Measurements from ENCODE around the gene C10orf53. TPM values are rescaled to one million over a fixed set of nuclear protein-coding genes. Genes with fewer than 3 reads are reported as not detected.
"Not testable (repeated sequence)": the region's sequence is repeated elsewhere in the genome, so short reads cannot be mapped to it uniquely, and the experiment has no call there.

Gene C10orf53
- total and polyA plus RNA-seq, 12 donors = not detected

DNA sequence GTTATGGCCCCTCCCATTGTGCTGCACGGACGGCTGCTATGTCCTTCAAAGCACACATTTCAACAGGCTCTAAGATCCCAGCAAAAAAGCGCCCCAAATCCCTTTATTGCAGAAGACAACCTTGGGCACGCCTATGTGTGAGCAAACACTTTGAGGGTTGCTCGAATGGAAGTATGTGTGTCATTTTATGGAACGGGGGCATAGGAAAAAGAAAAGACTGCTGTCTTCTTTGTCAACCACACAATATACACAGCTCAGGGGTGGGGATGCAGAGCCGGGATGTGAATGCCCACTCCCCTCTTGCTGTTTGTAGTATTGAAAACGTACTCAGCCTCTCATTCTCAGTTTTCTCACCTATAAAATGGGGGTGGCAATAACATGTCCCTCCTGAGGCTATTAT is 32.0 kb downstream of the C10orf53 start:
- WGBS, 2 donors = 61 to 64% methylated on average over 8 of the region's 8 CpGs
- DNase-seq (no peak), ATAC-seq (no peak)
- intact Hi-C loops (cut with DNase I) = no loop called here
- peaks cover 0 to 17% (median 0%) of the 10 kb centered on the region in 7 donors for H3K27me3 ChIP-seq
- H3K27ac ChIP-seq = no peak overlapping the region
- TF ChIP-seq, protein P1, sequence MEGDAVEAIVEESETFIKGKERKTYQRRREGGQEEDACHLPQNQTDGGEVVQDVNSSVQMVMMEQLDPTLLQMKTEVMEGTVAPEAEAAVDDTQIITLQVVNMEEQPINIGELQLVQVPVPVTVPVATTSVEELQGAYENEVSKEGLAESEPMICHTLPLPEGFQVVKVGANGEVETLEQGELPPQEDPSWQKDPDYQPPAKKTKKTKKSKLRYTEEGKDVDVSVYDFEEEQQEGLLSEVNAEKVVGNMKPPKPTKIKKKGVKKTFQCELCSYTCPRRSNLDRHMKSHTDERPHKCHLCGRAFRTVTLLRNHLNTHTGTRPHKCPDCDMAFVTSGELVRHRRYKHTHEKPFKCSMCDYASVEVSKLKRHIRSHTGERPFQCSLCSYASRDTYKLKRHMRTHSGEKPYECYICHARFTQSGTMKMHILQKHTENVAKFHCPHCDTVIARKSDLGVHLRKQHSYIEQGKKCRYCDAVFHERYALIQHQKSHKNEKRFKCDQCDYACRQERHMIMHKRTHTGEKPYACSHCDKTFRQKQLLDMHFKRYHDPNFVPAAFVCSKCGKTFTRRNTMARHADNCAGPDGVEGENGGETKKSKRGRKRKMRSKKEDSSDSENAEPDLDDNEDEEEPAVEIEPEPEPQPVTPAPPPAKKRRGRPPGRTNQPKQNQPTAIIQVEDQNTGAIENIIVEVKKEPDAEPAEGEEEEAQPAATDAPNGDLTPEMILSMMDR (IDR thresholded peaks at IDR 0.05) = no peak
- peaks cover 0 to 17% (median 0%) of the 10 kb centered on the region in 11 donors for H3K9me3 ChIP-seq
- no peaks in the 10 kb centered on the region for H3K4me1 ChIP-seq
- no peak overlapping the region for H3K4me3 ChIP-seq
- no peaks in the 10 kb centered on the region for H3K36me3 ChIP-seq

DNA sequence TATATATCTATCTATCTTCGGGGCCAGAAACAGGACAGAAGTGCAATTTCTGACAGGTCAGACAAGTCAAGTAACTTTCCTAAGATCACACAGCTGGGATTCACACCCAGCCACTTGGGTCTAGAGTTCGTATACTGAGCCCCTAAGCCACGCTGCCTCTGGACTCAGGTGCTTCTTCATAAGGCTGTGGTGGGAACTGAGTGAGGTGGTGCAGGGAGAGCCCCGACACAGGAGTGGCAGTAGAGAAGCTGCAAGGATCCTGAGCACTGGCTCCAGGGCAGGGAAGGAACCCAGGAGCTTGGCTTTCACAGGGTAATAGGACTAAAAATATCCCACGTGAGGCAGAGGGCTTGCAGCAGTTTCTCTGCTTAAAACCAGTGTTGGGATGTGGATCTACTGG is 33.8 kb downstream of the C10orf53 start:
- TF ChIP-seq, protein P1 (IDR thresholded peaks at IDR 0.05) = no peak
- DNase-seq (no peak), ATAC-seq (no peak)
- peaks cover 0 to 17% (median 0%) of the 10 kb centered on the region in 11 donors for H3K9me3 ChIP-seq
- H3K4me1 ChIP-seq = no peaks in the 10 kb centered on the region
- no peaks in the 10 kb centered on the region for H3K36me3 ChIP-seq
- intact Hi-C loops (cut with DNase I) = no loop called here
- H3K27ac ChIP-seq = no peak overlapping the region
- H3K27me3 ChIP-seq = peaks cover 0 to 17% (median 0%) of the 10 kb centered on the region in 7 donors
- WGBS, 2 donors = 72 to 77% methylated on average over 5 of the region's 5 CpGs
- H3K4me3 ChIP-seq = no peak overlapping the region

DNA sequence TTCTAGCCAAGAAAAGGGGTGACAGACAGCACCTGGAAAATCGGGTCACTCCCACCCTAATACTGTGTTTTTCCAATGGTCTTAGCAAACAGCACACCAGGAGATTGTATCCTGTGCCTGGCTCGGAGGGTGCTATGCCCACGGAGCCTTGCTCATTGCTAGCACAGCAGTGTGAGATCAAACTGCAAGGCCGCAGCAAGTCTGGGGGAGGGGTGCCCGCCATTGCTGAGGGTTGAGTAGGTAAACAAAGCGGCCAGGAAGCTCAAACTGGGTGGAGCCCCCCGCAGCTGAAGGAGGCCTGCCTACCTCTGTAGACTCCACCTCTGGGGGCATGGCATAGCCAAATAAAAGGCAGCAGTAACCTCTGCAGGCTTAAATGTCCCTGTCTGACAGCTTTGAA is 35.7 kb downstream of the C10orf53 start:
- intact Hi-C loops (cut with DNase I); H3K4me3 ChIP-seq; H3K4me1 ChIP-seq; H3K27ac ChIP-seq; H3K36me3 ChIP-seq; DNase-seq; ATAC-seq: not testable (repeated sequence)
- WGBS, 2 donors = 87 to 88% methylated on average over 7 of the region's 7 CpGs
- peaks cover 0 to 17% (median 0%) of the 10 kb centered on the region in 11 donors for H3K9me3 ChIP-seq
- H3K27me3 ChIP-seq = peaks cover 0 to 14% (median 0%) of the 10 kb centered on the region in 7 donors

DNA sequence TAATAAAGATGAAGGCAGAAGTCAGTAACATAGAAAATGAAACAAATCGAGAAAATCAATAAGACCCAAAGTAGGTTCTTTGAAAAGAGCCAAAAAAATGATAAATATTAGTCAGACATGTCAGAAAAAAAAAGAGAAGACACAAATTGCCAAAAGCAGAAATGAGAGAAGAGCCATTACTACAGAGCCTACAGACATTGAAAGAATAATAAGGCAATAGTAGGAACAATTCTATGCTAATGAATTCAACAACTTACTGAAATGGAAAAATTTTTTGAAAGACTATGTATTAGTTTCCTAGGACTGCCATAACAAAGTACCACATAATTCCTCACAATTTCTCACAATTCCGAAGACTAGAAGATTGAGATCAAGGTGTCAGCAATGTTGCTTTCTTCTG is 47.1 kb downstream of the C10orf53 start:
- 64 to 69% methylated on average over 2 of the region's 2 CpGs for WGBS, 2 donors
- intact Hi-C loops (cut with DNase I) = no loop called here
- H3K27me3 ChIP-seq = no peaks in the 10 kb centered on the region
- H3K36me3 ChIP-seq = no peaks in the 10 kb centered on the region
- peaks cover 0 to 44% (median 16%) of the 10 kb centered on the region in 11 donors for H3K9me3 ChIP-seq
- no peak overlapping the region for H3K4me3 ChIP-seq
- H3K4me1 ChIP-seq = no peaks in the 10 kb centered on the region
- no peak for DNase-seq
- no peak overlapping the region for H3K27ac ChIP-seq
- ATAC-seq = no peak
- TF ChIP-seq, protein P1 (IDR thresholded peaks at IDR 0.05) = no peak

DNA sequence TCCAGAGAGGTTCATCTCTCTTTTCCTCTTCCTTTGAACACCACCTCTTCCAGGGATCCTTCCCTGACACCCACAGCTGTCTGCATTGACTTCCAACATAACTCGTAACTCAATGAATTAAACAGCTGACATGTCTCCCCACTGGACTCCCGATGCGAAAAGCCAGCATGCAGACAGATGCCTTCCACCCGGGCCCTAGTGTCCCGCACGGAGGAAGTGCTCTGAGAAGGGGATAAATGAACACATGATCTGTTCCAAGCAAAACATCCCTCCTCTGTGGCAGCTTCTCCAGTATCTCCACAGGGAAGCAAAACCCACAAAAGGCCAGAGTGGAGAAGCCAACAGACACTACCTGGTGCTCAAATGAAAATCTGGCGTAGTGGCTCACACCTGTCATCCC is 54.4 kb downstream of the C10orf53 start:
- peaks cover 0 to 7% (median 0%) of the 10 kb centered on the region in 11 donors for H3K9me3 ChIP-seq
- H3K4me1 ChIP-seq = no peaks in the 10 kb centered on the region
- no peaks in the 10 kb centered on the region for H3K36me3 ChIP-seq
- no peak overlapping the region for H3K27ac ChIP-seq
- no peak overlapping the region for H3K4me3 ChIP-seq
- DNase-seq = no peak
- no peak for ATAC-seq
- H3K27me3 ChIP-seq = no peaks in the 10 kb centered on the region
- intact Hi-C loops (cut with DNase I) = no loop called here
- TF ChIP-seq, protein P1 (IDR thresholded peaks at IDR 0.05) = no peak
- 68 to 74% methylated on average over 7 of the region's 7 CpGs for WGBS, 2 donors
